Measurements from ENCODE around the gene NF1.
A peak's percentile ranks its signal among the peaks of the same experiment; 100 is the strongest.

The NF1 gene

DNA sequence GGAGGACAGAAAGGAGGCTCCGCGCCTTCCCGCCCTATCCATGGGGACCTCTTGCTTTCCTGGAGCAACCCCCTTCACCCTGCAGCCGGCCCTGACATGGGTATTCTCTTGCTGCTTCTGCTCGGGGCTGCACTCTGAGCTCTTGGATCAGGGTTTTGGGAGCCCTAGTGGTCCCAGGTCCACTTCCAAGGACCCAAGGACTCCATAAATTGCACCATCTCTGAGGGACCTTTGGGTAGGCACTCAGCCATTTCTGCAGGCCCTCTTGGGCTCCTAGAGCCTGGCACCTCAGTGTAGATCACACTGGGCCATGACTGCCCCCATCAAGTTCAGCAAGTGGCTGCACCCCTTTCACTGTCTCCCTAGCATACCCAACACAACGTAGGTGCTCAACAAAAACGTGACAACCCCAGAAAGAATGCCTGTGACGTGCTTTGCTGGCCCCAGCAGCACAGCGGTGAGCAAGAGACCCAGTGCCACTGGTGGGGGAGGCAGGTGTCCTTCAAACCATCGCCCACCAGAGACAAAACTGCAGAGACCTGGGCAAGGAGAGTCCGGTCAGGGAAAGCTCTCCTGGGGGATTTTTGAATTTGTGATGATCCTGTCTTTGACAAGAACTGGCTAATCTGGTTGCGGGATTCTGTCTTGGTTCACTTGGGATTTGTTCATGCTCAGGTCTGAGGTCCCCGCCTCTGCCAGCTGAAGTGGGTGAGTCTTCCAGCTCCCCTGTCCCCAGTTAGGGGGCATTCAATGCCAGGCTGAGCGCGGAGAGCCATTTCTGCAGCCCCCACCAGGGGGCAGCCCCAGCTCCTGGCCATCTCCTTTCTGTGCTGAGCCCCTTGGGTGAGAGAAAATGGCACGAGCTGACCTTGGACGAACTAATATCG is 294.2 kb downstream of the NF1 start:
- Histone ChIP-seq H2AK5ac (ENCODE audit: low read depth, low read length) (no peak overlapping the region), H3K23ac (ENCODE audit: low read depth, low read length, poor library complexity) (no peak overlapping the region), H3K36me3 (replicated peaks in 1 of 2; ENCODE audit: control insufficient read depth in 2 of 2, insufficient read depth in 2 of 2, low read length in 2 of 2) (no peaks in the 10 kb centered on the region), H2BK15ac (ENCODE audit: low read length) (no peak overlapping the region), H2BK120ac (ENCODE audit: low read depth, low read length) (no peak overlapping the region), H4K91ac (ENCODE audit: low read depth, low read length, poor library complexity) (no peak overlapping the region), H3K4me1 (ENCODE audit: control insufficient read depth in 2 of 2, insufficient read depth in 1 of 2, low read depth in 1 of 2, low read length in 2 of 2) (peaks cover 0 to 3% of the 10 kb centered on the region in 2 donors), H3K27ac (replicated peaks; ENCODE audit: low read length) (no peak overlapping the region), H3K4me3 (ENCODE audit: low read length in 2 of 2) (no peak overlapping the region), H3K9ac (ENCODE audit: low read depth, low read length, poor library complexity) (no peak overlapping the region), H4K8ac (ENCODE audit: low read depth, low read length) (no peak overlapping the region), H2AFZ (ENCODE audit: low read length) (peak overlapping the region; percentile 75), H3K27me3 (ENCODE audit: control insufficient read depth in 3 of 3, insufficient read depth in 3 of 3, low read depth in 1 of 3, low read length in 3 of 3) (peaks cover 9 to 40% (median 39%) of the 10 kb centered on the region in 3 experiments), H3K4me2 (ENCODE audit: insufficient read depth, low read length, poor library complexity, severe bottlenecking) (no peak overlapping the region), H3K18ac (ENCODE audit: low read length) (no peak overlapping the region), H2BK12ac (ENCODE audit: low read length) (no peak overlapping the region), H3K79me1 (ENCODE audit: low read depth, low read length) (no peaks in the 10 kb centered on the region), H3K9me3 (replicated peaks in 1 of 2; ENCODE audit: control insufficient read depth in 2 of 2, insufficient read depth in 1 of 2, low read depth in 1 of 2, low read length in 2 of 2) (no peaks in the 10 kb centered on the region), H3K4ac (ENCODE audit: low read length) (no peak overlapping the region), H2BK5ac (ENCODE audit: low read length) (no peak overlapping the region), H3K14ac (ENCODE audit: low read length) (no peak overlapping the region)
- WGBS, 2 donors (ENCODE audit: extremely low coverage in 2 of 2, insufficient read length in 2 of 2, insufficient replicate concordance in 1 of 2): no CpG with 5 or more reads among the region's 18 CpGs
- no peak for DNase-seq (ENCODE audit: low spot score)

DNA sequence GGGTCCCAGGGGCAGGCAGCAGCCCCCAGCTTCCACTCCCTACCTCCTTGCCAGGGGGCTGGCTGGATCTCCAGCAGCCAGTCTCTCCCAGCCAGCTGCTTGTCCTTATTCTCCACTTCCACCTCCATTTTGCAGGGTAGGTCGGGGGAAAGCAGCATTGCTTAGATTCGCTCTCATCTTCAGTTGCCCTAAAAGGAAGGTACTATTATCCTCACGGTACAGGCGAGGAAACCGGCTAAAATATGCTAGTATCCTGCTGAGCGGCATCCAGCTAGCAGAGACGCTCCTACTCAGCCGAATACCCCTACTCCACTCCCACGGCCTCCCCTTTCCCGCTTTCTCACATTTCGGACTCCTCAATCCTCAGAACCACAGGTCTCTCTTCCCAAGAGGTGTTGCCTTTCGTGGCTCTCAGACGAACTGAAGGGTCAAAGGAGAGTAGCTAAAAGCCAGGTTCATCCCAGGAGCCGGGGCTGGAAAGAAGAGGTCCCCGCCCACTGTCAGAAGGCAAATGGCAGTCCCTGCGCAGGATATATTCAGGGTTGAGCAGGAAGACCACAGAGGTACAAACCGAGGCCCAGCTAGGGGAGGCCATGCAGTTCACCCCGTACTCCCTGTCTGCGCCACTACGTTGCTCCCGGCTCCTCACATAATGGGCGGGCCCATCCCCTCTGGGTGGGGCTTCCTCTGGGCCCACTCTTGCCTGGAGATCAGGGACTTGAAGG is 295.0 kb downstream of the NF1 start:
- Histone ChIP-seq H2AK5ac (ENCODE audit: low read depth, low read length) (no peak overlapping the region), H2BK120ac (ENCODE audit: low read depth, low read length) (no peak overlapping the region), H3K27me3 (ENCODE audit: control insufficient read depth in 3 of 3, insufficient read depth in 3 of 3, low read depth in 1 of 3, low read length in 3 of 3) (peaks cover 9 to 45% (median 40%) of the 10 kb centered on the region in 3 experiments), H3K14ac (ENCODE audit: low read length) (no peak overlapping the region), H3K4me1 (ENCODE audit: control insufficient read depth in 2 of 2, insufficient read depth in 1 of 2, low read depth in 1 of 2, low read length in 2 of 2) (peaks cover 0 to 3% of the 10 kb centered on the region in 2 donors), H2BK12ac (ENCODE audit: low read length) (no peak overlapping the region), H3K9ac (ENCODE audit: low read depth, low read length, poor library complexity) (no peak overlapping the region), H3K36me3 (replicated peaks in 1 of 2; ENCODE audit: control insufficient read depth in 2 of 2, insufficient read depth in 2 of 2, low read length in 2 of 2) (no peaks in the 10 kb centered on the region), H2AFZ (ENCODE audit: low read length) (peak overlapping the region; percentile 75), H4K91ac (ENCODE audit: low read depth, low read length, poor library complexity) (no peak overlapping the region), H3K9me3 (replicated peaks in 1 of 2; ENCODE audit: control insufficient read depth in 2 of 2, insufficient read depth in 1 of 2, low read depth in 1 of 2, low read length in 2 of 2) (no peaks in the 10 kb centered on the region), H2BK5ac (ENCODE audit: low read length) (no peak overlapping the region), H3K23ac (ENCODE audit: low read depth, low read length, poor library complexity) (no peak overlapping the region), H3K27ac (replicated peaks; ENCODE audit: low read length) (no peak overlapping the region), H3K4me2 (ENCODE audit: insufficient read depth, low read length, poor library complexity, severe bottlenecking) (no peak overlapping the region), H3K18ac (ENCODE audit: low read length) (no peak overlapping the region), H4K8ac (ENCODE audit: low read depth, low read length) (no peak overlapping the region), H3K4me3 (ENCODE audit: low read length in 2 of 2) (no peak overlapping the region), H3K4ac (ENCODE audit: low read length) (no peak overlapping the region), H2BK15ac (ENCODE audit: low read length) (no peak overlapping the region), H3K79me1 (ENCODE audit: low read depth, low read length) (no peaks in the 10 kb centered on the region)
- no CpG with 5 or more reads among the region's 22 CpGs for WGBS, 2 donors (ENCODE audit: extremely low coverage in 2 of 2, insufficient read length in 2 of 2, insufficient replicate concordance in 1 of 2)
- DNase-seq (ENCODE audit: low spot score): no peak

DNA sequence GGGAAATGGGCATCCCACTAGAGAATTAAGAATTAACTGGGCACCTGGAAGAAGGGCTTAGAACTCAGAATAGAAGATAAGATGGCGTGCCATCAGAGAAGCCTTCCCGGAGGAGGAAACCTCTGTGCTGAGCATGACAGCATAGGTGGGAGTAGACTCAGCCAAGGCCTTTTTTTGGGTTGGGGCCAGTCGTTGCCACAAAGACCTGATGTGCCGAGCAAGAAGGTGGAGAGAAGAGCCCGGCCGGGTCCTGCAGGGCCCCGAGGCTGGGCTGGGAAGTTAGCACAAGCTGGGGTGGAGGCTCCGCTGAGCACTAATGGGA is 295.6 kb downstream of the NF1 start:
- no peak overlapping the region for H3K27ac ChIP-seq (replicated peaks; ENCODE audit: low read length)

More for the DNA sequence above, 295.6 kb downstream of the NF1 start:
- no peak for DNase-seq (ENCODE audit: low spot score)
- no peak overlapping the region for H3K4me3 ChIP-seq (ENCODE audit: low read length in 2 of 2)
- no peak overlapping the region for H4K8ac ChIP-seq (ENCODE audit: low read depth, low read length)
- H3K79me1 ChIP-seq (ENCODE audit: low read depth, low read length): no peaks in the 10 kb centered on the region
- H2BK12ac ChIP-seq (ENCODE audit: low read length): no peak overlapping the region
- H3K9me3 ChIP-seq (replicated peaks in 1 of 2; ENCODE audit: control insufficient read depth in 2 of 2, insufficient read depth in 1 of 2, low read depth in 1 of 2, low read length in 2 of 2): no peaks in the 10 kb centered on the region
- H4K91ac ChIP-seq (ENCODE audit: low read depth, low read length, poor library complexity): no peak overlapping the region
- no peak overlapping the region for H2AK5ac ChIP-seq (ENCODE audit: low read depth, low read length)
- H3K4me2 ChIP-seq (ENCODE audit: insufficient read depth, low read length, poor library complexity, severe bottlenecking): no peak overlapping the region
- H3K9ac ChIP-seq (ENCODE audit: low read depth, low read length, poor library complexity): no peak overlapping the region
- H3K27me3 ChIP-seq (ENCODE audit: control insufficient read depth in 3 of 3, insufficient read depth in 3 of 3, low read depth in 1 of 3, low read length in 3 of 3): peaks cover 9 to 45% (median 40%) of the 10 kb centered on the region in 3 experiments
- no peak overlapping the region for H2BK120ac ChIP-seq (ENCODE audit: low read depth, low read length)
- H3K4ac ChIP-seq (ENCODE audit: low read length): no peak overlapping the region
- no peak overlapping the region for H3K14ac ChIP-seq (ENCODE audit: low read length)
- H2AFZ ChIP-seq (ENCODE audit: low read length): peak overlapping the region; percentile 84
- no CpG with 5 or more reads among the region's 8 CpGs for WGBS, 2 donors (ENCODE audit: extremely low coverage in 2 of 2, insufficient read length in 2 of 2, insufficient replicate concordance in 1 of 2)
- no peak overlapping the region for H2BK5ac ChIP-seq (ENCODE audit: low read length)
- H2BK15ac ChIP-seq (ENCODE audit: low read length): no peak overlapping the region
- H3K4me1 ChIP-seq (ENCODE audit: control insufficient read depth in 2 of 2, insufficient read depth in 1 of 2, low read depth in 1 of 2, low read length in 2 of 2): peaks cover 0 to 3% of the 10 kb centered on the region in 2 donors
- H3K18ac ChIP-seq (ENCODE audit: low read length): no peak overlapping the region
- H3K36me3 ChIP-seq (replicated peaks in 1 of 2; ENCODE audit: control insufficient read depth in 2 of 2, insufficient read depth in 2 of 2, low read length in 2 of 2): no peaks in the 10 kb centered on the region
- no peak overlapping the region for H3K23ac ChIP-seq (ENCODE audit: low read depth, low read length, poor library complexity)
